ENCODE data around the gene MMP14.

- no peak for TF ChIP-seq CTCF (IDR thresholded peaks at IDR 0.05)
- no peak for TF ChIP-seq POLR2A (IDR thresholded peaks at IDR 0.05)
Observed at GRCh38 chr14:22897357-22897756, 61.0 kb downstream of the MMP14 start.

All from lower leg skin (tissue), 3 donors.